ENCODE data around the gene NME5. TPM values are rescaled to one million over a fixed set of nuclear protein-coding genes. Genes with fewer than 3 reads are reported as not detected.

NME5 gene
- total RNA-seq, 1 experiment from 2014 or later, result 0.44 TPM

DNA sequence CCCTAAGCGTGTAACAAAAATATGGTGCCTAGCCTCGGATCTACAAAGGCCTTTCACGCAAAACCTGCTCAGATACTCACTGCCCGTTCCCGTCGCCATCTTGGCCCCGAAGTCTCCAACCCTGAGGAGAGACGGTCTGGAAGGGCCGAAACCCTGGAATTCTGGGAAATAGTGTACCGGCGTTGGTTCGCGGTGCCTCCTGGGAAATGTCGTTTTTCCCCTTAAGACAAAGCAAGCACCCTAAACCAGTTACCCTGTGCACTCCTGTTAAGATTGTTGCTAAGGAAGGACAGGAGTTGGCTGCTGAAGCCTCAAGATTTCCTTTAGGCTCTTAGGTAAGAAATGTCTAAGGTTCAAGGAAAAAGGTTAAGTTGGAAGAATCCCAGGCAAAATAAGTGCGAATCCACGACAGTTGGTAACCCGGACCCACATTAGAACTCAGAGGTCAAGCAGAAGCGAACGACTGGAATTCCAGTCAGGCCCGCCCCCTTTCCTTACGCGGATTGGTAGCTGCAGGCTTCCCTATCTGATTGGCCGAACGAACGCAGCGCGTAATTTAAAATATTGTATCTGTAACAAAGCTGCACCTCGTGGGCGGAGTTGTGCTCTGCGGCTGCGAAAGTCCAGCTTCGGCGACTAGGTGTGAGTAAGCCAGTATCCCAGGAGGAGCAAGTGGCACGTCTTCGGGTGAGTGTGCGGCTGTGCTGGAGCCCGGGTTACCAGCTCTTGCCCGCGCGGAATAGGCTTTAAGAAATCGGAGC is 39.5 kb upstream of the NME5 start, which contains the start of the genes BRD8 and KIF20A:
BRD8 (minus strand) TSS at position 115 of the 761 bp plus-strand sequence; CDS start at position 99, 16 bp downstream.
KIF20A (plus strand) TSS at position 597 of the 761 bp plus-strand sequence. CDS start 569 bp downstream, outside the sequence.
- BruUV-seq (replicated peaks), result no TSS peak
- intact Hi-C loops (cut with micrococcal nuclease), result no loop called here
- peak within 1 kb of the TSS; percentile 95 for H3K4me2 ChIP-seq (ENCODE audit: low read length)
- peak within 1 kb of the TSS; percentile 90 for H3K27ac ChIP-seq (ENCODE audit: low read length)
- peaks cover 57% of the 10 kb centered on the region for H3K79me2 ChIP-seq (ENCODE audit: low read length)
- DNase-seq, result peak; percentile 96
- peak within 1 kb of the TSS; percentile 95 for H3K4me3 ChIP-seq (ENCODE audit: low read length)
- peaks cover 15% of the 10 kb centered on the region for H3K4me1 ChIP-seq (ENCODE audit: insufficient read depth, low read length)
- no peaks in the 10 kb centered on the region for H3K9me3 ChIP-seq (ENCODE audit: low read length)
- ATAC-seq, result peak; percentile 86
- H3K27me3 ChIP-seq (ENCODE audit: low read length), result no peaks in the 10 kb centered on the region
- peak within 1 kb of the TSS; percentile 95 for H3K9ac ChIP-seq (ENCODE audit: low read length)
- peaks cover 28% of the 10 kb centered on the region; the same call in 1 of the 2 replicates for H3K36me3 ChIP-seq (ENCODE audit: low read depth, low read length)
- H2AFZ ChIP-seq (ENCODE audit: low read length), result peak within 1 kb of the TSS; percentile 96
- peaks cover 5% of the 10 kb centered on the region; the same call in 1 of the 2 replicates for H4K20me1 ChIP-seq (ENCODE audit: low read length)
- TF ChIP-seq, protein P1, sequence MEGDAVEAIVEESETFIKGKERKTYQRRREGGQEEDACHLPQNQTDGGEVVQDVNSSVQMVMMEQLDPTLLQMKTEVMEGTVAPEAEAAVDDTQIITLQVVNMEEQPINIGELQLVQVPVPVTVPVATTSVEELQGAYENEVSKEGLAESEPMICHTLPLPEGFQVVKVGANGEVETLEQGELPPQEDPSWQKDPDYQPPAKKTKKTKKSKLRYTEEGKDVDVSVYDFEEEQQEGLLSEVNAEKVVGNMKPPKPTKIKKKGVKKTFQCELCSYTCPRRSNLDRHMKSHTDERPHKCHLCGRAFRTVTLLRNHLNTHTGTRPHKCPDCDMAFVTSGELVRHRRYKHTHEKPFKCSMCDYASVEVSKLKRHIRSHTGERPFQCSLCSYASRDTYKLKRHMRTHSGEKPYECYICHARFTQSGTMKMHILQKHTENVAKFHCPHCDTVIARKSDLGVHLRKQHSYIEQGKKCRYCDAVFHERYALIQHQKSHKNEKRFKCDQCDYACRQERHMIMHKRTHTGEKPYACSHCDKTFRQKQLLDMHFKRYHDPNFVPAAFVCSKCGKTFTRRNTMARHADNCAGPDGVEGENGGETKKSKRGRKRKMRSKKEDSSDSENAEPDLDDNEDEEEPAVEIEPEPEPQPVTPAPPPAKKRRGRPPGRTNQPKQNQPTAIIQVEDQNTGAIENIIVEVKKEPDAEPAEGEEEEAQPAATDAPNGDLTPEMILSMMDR (conservative IDR thresholded peaks at IDR 0.05; ENCODE audit: low read depth, low read length), result no peak
- no peaks in the 10 kb centered on the region for H3K9me2 ChIP-seq (replicated peaks; ENCODE audit: low read length)
- CTCF ChIA-PET, result no interaction called here
- H3F3A ChIP-seq (ENCODE audit: low read length, unreplicated experiment), result no peaks in the 10 kb centered on the region
- POLR2A ChIA-PET (ENCODE audit: unreplicated experiment), result interaction anchor here (0.6 kb wide), 1 partner anchor 35 kb away, joined by 9 read pairs; no protein-coding TSS in a partner anchor

DNA sequence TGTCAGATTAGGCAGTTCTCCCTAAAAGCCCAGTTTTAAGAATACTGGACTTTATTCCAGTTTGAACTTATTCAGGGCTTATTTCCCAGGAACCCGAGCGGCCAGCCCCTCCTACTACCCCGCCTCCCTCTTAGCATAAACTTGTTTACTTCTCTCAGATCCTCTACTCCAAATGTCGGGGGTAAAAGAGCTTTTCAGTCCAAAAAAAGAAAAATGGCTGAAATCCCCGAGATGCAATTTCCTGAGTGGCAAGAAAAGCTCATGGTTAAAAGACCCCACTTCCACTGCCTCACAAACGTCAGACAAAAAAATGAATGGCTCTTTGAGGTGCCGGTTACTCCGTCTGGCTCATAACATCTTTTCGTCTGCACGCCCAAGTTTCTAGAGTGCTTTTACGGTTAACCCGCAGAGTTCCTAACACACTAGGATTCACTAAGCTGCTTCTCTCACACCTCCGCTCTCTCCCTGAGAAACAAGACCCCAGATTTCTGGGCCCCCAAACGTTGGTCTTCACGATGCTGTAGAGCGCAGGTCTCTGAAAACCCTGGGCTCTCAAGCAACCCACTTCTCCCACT is 38.8 kb upstream of the NME5 start:
- Histone ChIP-seq H3K9ac (ENCODE audit: low read length) (peak overlapping the region; percentile 95), H4K20me1 (ENCODE audit: low read length) (peaks cover 5% of the 10 kb centered on the region; the same call in 1 of the 2 replicates), H3K4me1 (ENCODE audit: insufficient read depth, low read length) (peaks cover 15% of the 10 kb centered on the region), H3K4me2 (ENCODE audit: low read length) (peak overlapping the region; percentile 95), H3K9me2 (replicated peaks; ENCODE audit: low read length) (no peaks in the 10 kb centered on the region), H2AFZ (ENCODE audit: low read length) (peak overlapping the region; percentile 96), H3K36me3 (ENCODE audit: low read depth, low read length) (peaks cover 21% of the 10 kb centered on the region; the same call in 1 of the 2 replicates), H3F3A (ENCODE audit: low read length, unreplicated experiment) (no peaks in the 10 kb centered on the region), H3K27me3 (ENCODE audit: low read length) (no peaks in the 10 kb centered on the region), H3K27ac (ENCODE audit: low read length) (peak overlapping the region; percentile 90), H3K9me3 (ENCODE audit: low read length) (no peaks in the 10 kb centered on the region), H3K4me3 (ENCODE audit: low read length) (peak overlapping the region; percentile 95), H3K79me2 (ENCODE audit: low read length) (peaks cover 57% of the 10 kb centered on the region)
- POLR2A ChIA-PET (ENCODE audit: unreplicated experiment), result interaction anchor here (0.7 kb wide), 2 partner anchors 8 to 164 kb away, joined by 3 to 11 read pairs; no protein-coding TSS in a partner anchor
- TF ChIP-seq EZH2phosphoT487 (IDR thresholded peaks at IDR 0.05; ENCODE audit: borderline replicate concordance, low read length) (no peak), EZH2 (IDR thresholded peaks at IDR 0.05; ENCODE audit: low read length, unreplicated experiment) (no peak)
- TF ChIP-seq, protein P1 (conservative IDR thresholded peaks at IDR 0.05; ENCODE audit: low read depth, low read length), result no peak
- peak; percentile 25; the same call in 1 of the 2 replicates for ATAC-seq
- peak; percentile 19 for DNase-seq
- intact Hi-C loops (cut with micrococcal nuclease), result no loop called here
- TSS peak; percentile 82 for BruUV-seq (replicated peaks)
- CTCF ChIA-PET, result no interaction called here

Measured in PC-3 (cell line).